Subcutaneous abdominal adipose tissue (tissue), 5 donors: Measurements from ENCODE around the gene TP53I3.
A peak's percentile ranks its signal among the peaks of the same experiment; 100 is the strongest.

Experiments used
- H3K27ac ChIP-seq: one replicate; pipeline ENCODE4 v1.7.0; 2013; ENCODE audit warnings: low read depth, mild to moderate bottlenecking, inconsistent platforms, low read length, moderate library complexity
- H3K27me3 ChIP-seq, 5 donors: one replicate each; pipeline ENCODE4 v1.7.0; 2013; ENCODE audit warnings: low read length in 5 of 5, inconsistent platforms in 1 of 5; ENCODE audit not compliant: control insufficient read depth in 5 of 5, insufficient read depth in 4 of 5
- H3K36me3 ChIP-seq, 5 donors: one replicate each; pipeline ENCODE4 v1.7.0; 2013; ENCODE audit warnings: low read length in 5 of 5; ENCODE audit not compliant: control insufficient read depth in 5 of 5, insufficient read depth in 5 of 5
- H3K4me1 ChIP-seq, 5 donors: one replicate each; pipeline ENCODE4 v1.7.0; 2013; ENCODE audit warnings: low read length in 5 of 5, mild to moderate bottlenecking in 3 of 5, moderate library complexity in 1 of 5; ENCODE audit not compliant: control insufficient read depth in 5 of 5, insufficient read depth in 5 of 5
- H3K4me3 ChIP-seq, 5 donors: one replicate each; pipeline ENCODE4 v1.7.0; 2013; ENCODE audit warnings: low read length in 5 of 5, low read depth in 1 of 5
- H3K9ac ChIP-seq, 5 donors: one replicate each; pipeline ENCODE4 v1.7.0; 2013; ENCODE audit warnings: low read length in 5 of 5, mild to moderate bottlenecking in 4 of 5, moderate library complexity in 3 of 5
- H3K9me3 ChIP-seq, 5 donors: one replicate each; pipeline ENCODE4 v1.7.0; 2013; ENCODE audit warnings: low read length in 5 of 5; ENCODE audit not compliant: control insufficient read depth in 5 of 5
- donor health status: healthy.
- donor health status: healthy.
- donor health status: healthy.
- donor health status: healthy.
- donor health status: healthy.

Gene TP53I3

GRCh38 chr2:24084386-24085199 is at the start of gene TP53I3:
TSS of gene TP53I3 (minus strand) at chr2:24084834. CDS start at chr2:24084326, 508 bp downstream.
- Histone ChIP-seq H3K4me3 (peak within 1 kb of the TSS; percentile 75 to 87 (median 79)), H3K36me3 (peaks cover 0 to 42% (median 26%) of the 10 kb centered on the region in 5 donors), H3K27me3 (no peaks in the 10 kb centered on the region), H3K9me3 (no peaks in the 10 kb centered on the region), H3K4me1 (peaks cover 7 to 28% (median 20%) of the 10 kb centered on the region in 5 donors), H3K9ac (peak within 1 kb of the TSS; percentile 68 to 89 (median 84)), H3K27ac (peak within 1 kb of the TSS; percentile 95)

- no peak overlapping the region for H3K27ac ChIP-seq
- no peaks in the 10 kb centered on the region for H3K4me1 ChIP-seq
- H3K9ac ChIP-seq: no peak overlapping the region
- no peaks in the 10 kb centered on the region for H3K27me3 ChIP-seq
- peaks cover 0 to 4% (median 0%) of the 10 kb centered on the region in 5 donors for H3K9me3 ChIP-seq
- H3K36me3 ChIP-seq: peaks cover 0 to 5% (median 2%) of the 10 kb centered on the region in 5 donors
- no peak overlapping the region for H3K4me3 ChIP-seq
These were observed 47.9 kb upstream of the TP53I3 start for GRCh38 chr2:24132543-24132942.

GRCh38 chr2:24125956-24126355 is 41.3 kb upstream of the TP53I3 start:
- Histone ChIP-seq H3K27me3 (no peaks in the 10 kb centered on the region), H3K9me3 (no peaks in the 10 kb centered on the region), H3K36me3 (no peaks in the 10 kb centered on the region), H3K4me1 (peaks cover 0 to 26% (median 16%) of the 10 kb centered on the region in 5 donors), H3K27ac (no peak overlapping the region), H3K9ac (no peak overlapping the region), H3K4me3 (no peak overlapping the region)

GRCh38 chr2:24123922-24124580 is 39.4 kb upstream of the TP53I3 start:
- no peaks in the 10 kb centered on the region for H3K27me3 ChIP-seq
- peak overlapping the region; percentile 80 to 90 (median 82) for H3K9ac ChIP-seq
- H3K4me1 ChIP-seq: peaks cover 0 to 26% (median 16%) of the 10 kb centered on the region in 5 donors
- peak overlapping the region; percentile 70 to 94 (median 87) for H3K4me3 ChIP-seq
- H3K27ac ChIP-seq: peak overlapping the region; percentile 88
- H3K9me3 ChIP-seq: no peaks in the 10 kb centered on the region
- peaks cover 0 to 3% (median 0%) of the 10 kb centered on the region in 5 donors for H3K36me3 ChIP-seq

GRCh38 chr2:24123195-24123921 is 38.7 kb upstream of the TP53I3 start, which contains the start of the genes FAM228B and PFN4:
TSS of gene FAM228B (plus strand) at chr2:24123469. CDS start at chr2:24124362, 893 bp downstream.
TSS of gene PFN4 (minus strand) at chr2:24123334. CDS start at chr2:24122535, 799 bp downstream.
- H3K9ac ChIP-seq: peak within 1 kb of the TSS; percentile 80 to 97 (median 89)
- H3K36me3 ChIP-seq: peaks cover 0 to 4% (median 0%) of the 10 kb centered on the region in 5 donors
- H3K4me3 ChIP-seq: peak within 1 kb of the TSS; percentile 70 to 94 (median 87)
- H3K27me3 ChIP-seq: no peaks in the 10 kb centered on the region
- H3K9me3 ChIP-seq: no peaks in the 10 kb centered on the region
- peaks cover 0 to 26% (median 16%) of the 10 kb centered on the region in 5 donors for H3K4me1 ChIP-seq
- H3K27ac ChIP-seq: peak within 1 kb of the TSS; percentile 88

GRCh38 chr2:24122366-24123194 is 37.9 kb upstream of the TP53I3 start:
- H3K4me1 ChIP-seq: peaks cover 0 to 26% (median 16%) of the 10 kb centered on the region in 5 donors
- peak overlapping the region; percentile 64 to 97 (median 89) for H3K9ac ChIP-seq
- H3K9me3 ChIP-seq: no peaks in the 10 kb centered on the region
- peak overlapping the region; percentile 88 for H3K27ac ChIP-seq
- H3K36me3 ChIP-seq: peaks cover 0 to 4% (median 0%) of the 10 kb centered on the region in 5 donors
- peak overlapping the region; percentile 70 to 94 (median 82) for H3K4me3 ChIP-seq
- H3K27me3 ChIP-seq: no peaks in the 10 kb centered on the region

- peaks cover 0 to 26% (median 16%) of the 10 kb centered on the region in 5 donors for H3K4me1 ChIP-seq
- no peak overlapping the region for H3K9ac ChIP-seq
- no peaks in the 10 kb centered on the region for H3K27me3 ChIP-seq
- H3K27ac ChIP-seq: no peak overlapping the region
- H3K4me3 ChIP-seq: no peak overlapping the region
- H3K36me3 ChIP-seq: peaks cover 0 to 4% (median 0%) of the 10 kb centered on the region in 5 donors
- H3K9me3 ChIP-seq: no peaks in the 10 kb centered on the region
These were observed 36.8 kb upstream of the TP53I3 start for GRCh38 chr2:24121469-24121868.

- H3K27ac ChIP-seq: no peak overlapping the region
- H3K9me3 ChIP-seq: no peaks in the 10 kb centered on the region
These were observed 36.4 kb upstream of the TP53I3 start for GRCh38 chr2:24121066-24121465.

GRCh38 chr2:24117902-24118301 is 33.3 kb upstream of the TP53I3 start:
- Histone ChIP-seq H3K27me3 (no peaks in the 10 kb centered on the region), H3K9ac (peak overlapping the region in 1 of 5 donors; percentile 8), H3K36me3 (peaks cover 0 to 10% (median 3%) of the 10 kb centered on the region in 5 donors), H3K27ac (no peak overlapping the region), H3K9me3 (peaks cover 0 to 5% (median 3%) of the 10 kb centered on the region in 5 donors), H3K4me1 (peaks cover 0 to 7% (median 7%) of the 10 kb centered on the region in 5 donors), H3K4me3 (no peak overlapping the region)

More at GRCh38 chr2:24121066-24121465, 36.4 kb upstream of the TP53I3 start:
- H3K27me3 ChIP-seq: no peaks in the 10 kb centered on the region
- peaks cover 0 to 4% (median 0%) of the 10 kb centered on the region in 5 donors for H3K36me3 ChIP-seq
- H3K4me1 ChIP-seq: peaks cover 0 to 26% (median 16%) of the 10 kb centered on the region in 5 donors
- H3K4me3 ChIP-seq: no peak overlapping the region
- peak overlapping the region in 1 of 5 donors; percentile 13 for H3K9ac ChIP-seq
